Activated naive CD8-positive, alpha-beta T cell treated with anti-CD3 and anti-CD28 coated beads, Interleukin-2, amount 10 ng/mL, durations not matched to agents 7 days and 5 days (primary cell): Measurements from ENCODE around the gene NKX2-1. TPM values are rescaled to one million over a fixed set of nuclear protein-coding genes. Genes with fewer than 3 reads are reported as not detected.

Source experiments
- ATAC-seq: fragments of 150-1000 bp; cut with Tn5 transposase; one replicate; pipeline ENCODE4 v1.10.0; 2021; ENCODE audit warnings: low read depth, moderate library complexity
- POLR2A ChIA-PET: fragments of 350-600 bp; sonication (Branson Sonifier 250); formaldehyde crosslinking; loops from one replicate; lab custom pipeline; 2021; ENCODE audit warnings: antibody characterized with exemption; lab: Charles Lee
- DNase-seq: peaks from one replicate; pipeline ENCODE4 v3.0.0; 2021
- H3K27ac Mint-ChIP-seq: one replicate; pipeline ENCODE4 v1.8.0; 2022; ENCODE audit warnings: mild to moderate bottlenecking, mixed read lengths
- H3K27me3 Mint-ChIP-seq: one replicate; pipeline ENCODE4 v1.8.0; 2022; ENCODE audit warnings: mild to moderate bottlenecking, moderate library complexity, mixed read lengths
- H3K36me3 Mint-ChIP-seq: one replicate; pipeline ENCODE4 v1.8.0; 2021; ENCODE audit warnings: mild to moderate bottlenecking, mixed read lengths
- H3K4me1 Mint-ChIP-seq: one replicate; pipeline ENCODE4 v1.8.0; 2021; ENCODE audit warnings: mixed read lengths
- H3K4me3 Mint-ChIP-seq: one replicate; pipeline ENCODE4 v1.8.0; 2022; ENCODE audit warnings: mild to moderate bottlenecking, moderate library complexity, mixed read lengths
- H3K9me3 Mint-ChIP-seq: one replicate; pipeline ENCODE4 v1.8.0; 2021; ENCODE audit warnings: mixed read lengths
- total RNA-seq, 2 experiments: library from RNA; stranded (reverse); gene quantifications; one replicate each; pipeline ENCODE4 v1.2.3, GENCODE V29; 2021

The NKX2-1 gene
- total RNA-seq, 2 experiments from 2014 or later: not detected

DNA sequence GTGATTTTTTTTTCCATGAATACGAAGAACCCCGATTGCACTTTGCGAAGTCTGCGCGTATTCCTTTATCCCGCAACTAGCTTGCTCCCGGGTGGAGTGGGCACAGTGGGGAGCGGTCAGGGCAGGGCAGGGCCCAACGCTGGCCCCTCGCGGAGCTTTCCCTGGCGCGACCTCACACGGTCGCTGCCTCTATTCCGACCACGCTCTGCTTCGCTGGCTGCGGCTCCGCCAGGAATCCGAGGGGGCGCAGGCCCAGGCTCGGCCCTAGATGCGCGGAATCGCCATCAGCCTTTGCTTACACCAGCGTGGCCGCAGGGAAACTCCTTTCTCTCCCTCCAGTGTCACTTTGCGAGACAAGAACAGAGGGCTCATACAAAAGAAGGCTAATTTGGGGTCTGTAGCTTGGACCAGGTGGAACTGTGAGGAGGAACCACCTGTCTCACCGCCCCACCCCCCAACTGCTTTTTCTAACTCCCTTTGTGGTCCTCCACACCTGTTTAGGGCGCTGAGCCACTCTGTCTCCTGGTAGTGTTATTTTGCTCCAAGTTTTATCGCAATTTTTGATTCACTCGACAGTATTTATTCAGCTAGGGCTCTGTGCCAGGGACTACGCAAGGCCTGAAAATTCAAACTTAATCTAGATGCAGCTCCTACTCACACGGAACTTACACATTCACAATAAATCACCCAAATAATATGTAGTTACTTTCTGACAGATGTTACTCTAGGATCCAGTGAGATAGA, 3.1 kb upstream of the NKX2-1 start:
- H3K36me3 Mint-ChIP-seq: peaks cover 3% of the 10 kb centered on the region
- ATAC-seq (no peak), DNase-seq (no peak)
- peaks cover 8% of the 10 kb centered on the region for H3K9me3 Mint-ChIP-seq
- no peak overlapping the region for H3K4me3 Mint-ChIP-seq
- H3K4me1 Mint-ChIP-seq: peaks cover 5% of the 10 kb centered on the region
- POLR2A ChIA-PET: interaction anchor here (0.6 kb wide), 1 partner anchor 504 kb away, joined by 3 read pairs; no protein-coding TSS in a partner anchor
- H3K27me3 Mint-ChIP-seq: peaks cover 71% of the 10 kb centered on the region
- no peak overlapping the region for H3K27ac Mint-ChIP-seq

- Mint-ChIP-seq H3K4me3 (no peak overlapping the region), H3K9me3 (peaks cover 5% of the 10 kb centered on the region), H3K27me3 (peaks cover 70% of the 10 kb centered on the region), H3K4me1 (peaks cover 5% of the 10 kb centered on the region), H3K27ac (no peak overlapping the region), H3K36me3 (peaks cover 3% of the 10 kb centered on the region)
- ATAC-seq: no peak
- POLR2A ChIA-PET: interaction anchor here (0.6 kb wide), 1 partner anchor 503 kb away, joined by 3 read pairs; no protein-coding TSS in a partner anchor
- DNase-seq: no peak
These were observed 2.4 kb upstream of the NKX2-1 start for GRCh38 chr14:36522347-36522971.

DNA sequence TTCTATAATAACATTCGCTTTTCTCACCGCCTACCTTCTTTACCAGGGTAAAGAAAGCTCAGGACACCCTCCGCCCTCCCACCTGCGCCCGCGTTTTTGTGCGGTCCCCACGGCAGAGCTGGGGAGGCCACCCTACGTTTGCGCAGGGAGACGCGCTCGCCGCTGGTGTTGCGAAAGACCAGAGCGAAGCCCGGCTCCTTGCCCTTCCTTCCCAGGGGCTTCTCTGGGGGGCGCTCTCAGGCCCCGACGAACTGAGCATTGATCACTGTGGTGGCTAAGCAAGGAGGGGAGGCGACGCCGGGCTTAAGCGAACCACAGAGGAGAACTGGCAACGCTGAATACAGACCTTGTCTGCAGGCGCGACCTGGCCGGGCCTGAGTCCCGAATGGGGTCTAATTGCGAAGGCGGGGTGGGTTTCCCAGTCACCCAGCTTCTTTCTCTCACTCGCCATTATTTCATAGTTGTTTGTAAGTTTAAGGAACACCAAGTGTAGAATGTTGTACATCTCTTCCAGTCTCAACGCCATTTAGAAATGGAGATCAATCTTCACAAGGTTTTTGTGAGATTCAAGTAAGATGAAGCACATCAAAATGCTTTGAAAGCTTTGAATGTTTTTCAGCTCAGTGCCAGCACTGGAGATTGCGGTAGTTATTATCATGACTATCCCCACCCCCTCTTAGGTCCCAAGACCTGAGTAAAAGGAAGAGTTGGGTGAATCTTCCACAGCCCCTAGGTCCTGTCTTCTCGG, 1.7 kb upstream of the NKX2-1 start:
- peaks cover 5% of the 10 kb centered on the region for H3K4me1 Mint-ChIP-seq

GRCh38 chr14:36520601-36521525, 831 bp upstream of the NKX2-1 start:
- H3K27ac Mint-ChIP-seq: no peak overlapping the region
- H3K9me3 Mint-ChIP-seq: peaks cover 5% of the 10 kb centered on the region
- H3K4me1 Mint-ChIP-seq: peaks cover 6% of the 10 kb centered on the region
- peak; percentile 39 for DNase-seq
- peak overlapping the region; percentile 25 for H3K4me3 Mint-ChIP-seq
- peaks cover 3% of the 10 kb centered on the region for H3K36me3 Mint-ChIP-seq
- POLR2A ChIA-PET: no interaction called here
- no peak for ATAC-seq
- H3K27me3 Mint-ChIP-seq: peaks cover 74% of the 10 kb centered on the region

More for the DNA sequence above, 1.7 kb upstream of the NKX2-1 start:
- Mint-ChIP-seq H3K4me3 (no peak overlapping the region), H3K9me3 (peaks cover 5% of the 10 kb centered on the region), H3K36me3 (peaks cover 3% of the 10 kb centered on the region), H3K27me3 (peaks cover 70% of the 10 kb centered on the region), H3K27ac (no peak overlapping the region)
- POLR2A ChIA-PET: no interaction called here
- DNase-seq (no peak), ATAC-seq (no peak)

- H3K4me1 Mint-ChIP-seq: peaks cover 6% of the 10 kb centered on the region
- peak overlapping the region; percentile 64 for H3K4me3 Mint-ChIP-seq
- H3K9me3 Mint-ChIP-seq: peaks cover 5% of the 10 kb centered on the region
- peaks cover 76% of the 10 kb centered on the region for H3K27me3 Mint-ChIP-seq
- no peak for ATAC-seq
- POLR2A ChIA-PET: no interaction called here
- peak; percentile 39 for DNase-seq
- peak overlapping the region; percentile 56 for H3K27ac Mint-ChIP-seq
- peaks cover 3% of the 10 kb centered on the region for H3K36me3 Mint-ChIP-seq
These were observed 1.2 kb downstream of the NKX2-1 start for GRCh38 chr14:36518586-36519430.

DNA sequence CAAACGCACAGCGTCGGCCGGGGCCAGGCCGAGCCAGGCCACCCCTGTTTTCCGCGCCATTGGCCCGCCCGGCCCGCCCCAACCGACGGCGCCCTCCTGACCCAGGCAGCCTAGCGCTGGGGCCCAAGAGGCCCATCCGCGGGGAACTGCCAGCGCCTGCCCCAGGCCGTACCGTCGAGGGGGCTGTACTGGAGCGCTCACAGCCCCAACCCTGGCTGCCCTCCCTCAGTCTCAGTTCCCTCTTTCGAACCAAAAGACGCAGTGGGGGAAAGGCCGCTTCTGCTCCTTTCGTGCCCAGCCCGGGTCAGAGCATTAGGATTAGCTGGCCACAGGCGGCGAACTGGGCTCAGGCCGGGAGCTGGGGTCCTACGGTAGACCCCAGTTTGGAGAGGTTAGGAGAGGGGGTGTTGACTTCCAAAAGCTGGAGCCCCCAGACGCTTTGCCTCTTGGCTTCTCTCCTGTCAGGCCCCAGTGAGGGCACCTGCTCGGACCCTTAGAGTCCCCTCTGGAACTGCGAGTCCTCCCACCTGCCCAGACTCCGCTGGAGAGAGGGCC, 1.9 kb downstream of the NKX2-1 start:
- peaks cover 6% of the 10 kb centered on the region for H3K4me1 Mint-ChIP-seq
- POLR2A ChIA-PET: no interaction called here
- H3K9me3 Mint-ChIP-seq: peaks cover 3% of the 10 kb centered on the region
- no peak for ATAC-seq
- H3K27me3 Mint-ChIP-seq: peaks cover 76% of the 10 kb centered on the region
- H3K27ac Mint-ChIP-seq: no peak overlapping the region
- peaks cover 3% of the 10 kb centered on the region for H3K36me3 Mint-ChIP-seq
- H3K4me3 Mint-ChIP-seq: no peak overlapping the region
- DNase-seq: no peak

DNA sequence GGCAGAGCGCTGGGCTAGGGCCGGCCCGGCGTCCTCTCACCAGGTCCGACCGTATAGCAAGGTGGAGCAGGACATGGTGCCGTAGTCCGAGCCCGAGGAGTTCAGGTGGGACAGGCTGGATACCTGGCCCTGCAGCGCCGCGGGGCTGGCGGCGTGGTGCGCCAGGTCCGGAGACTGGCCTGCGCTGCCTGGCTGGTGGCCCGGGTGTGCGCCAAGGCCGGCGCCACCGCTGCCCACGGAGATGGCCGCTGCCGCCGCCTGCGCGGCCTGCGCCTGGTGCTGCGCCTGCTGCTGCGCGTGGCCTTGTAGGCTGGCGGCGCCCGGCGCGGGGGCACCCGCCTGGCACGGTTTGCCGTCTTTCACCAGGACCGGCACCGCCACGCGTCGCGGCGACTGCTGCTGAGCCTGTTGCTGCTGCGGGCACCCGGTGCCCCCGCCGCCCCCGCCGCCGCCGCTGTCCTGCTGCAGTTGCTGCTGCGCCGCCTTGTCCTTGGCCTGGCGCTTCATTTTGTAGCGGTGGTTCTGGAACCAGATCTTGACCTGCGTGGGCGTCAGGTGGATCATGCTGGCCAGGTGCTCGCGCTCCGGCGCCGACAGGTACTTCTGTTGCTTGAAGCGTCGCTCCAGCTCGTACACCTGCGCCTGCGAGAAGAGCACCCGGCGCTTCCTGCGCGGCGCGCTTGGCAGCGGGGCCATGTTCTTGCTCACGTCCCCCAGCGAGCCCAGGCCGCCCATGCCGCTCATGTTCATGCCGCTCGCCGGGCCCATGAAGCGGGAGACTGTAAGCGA, 2.6 kb downstream of the NKX2-1 start:
- Mint-ChIP-seq H3K4me3 (no peak overlapping the region), H3K4me1 (peaks cover 6% of the 10 kb centered on the region), H3K27me3 (peaks cover 76% of the 10 kb centered on the region), H3K27ac (no peak overlapping the region), H3K9me3 (peaks cover 3% of the 10 kb centered on the region), H3K36me3 (no peaks in the 10 kb centered on the region)
- DNase-seq (no peak), ATAC-seq (no peak)
- POLR2A ChIA-PET: no interaction called here

DNA sequence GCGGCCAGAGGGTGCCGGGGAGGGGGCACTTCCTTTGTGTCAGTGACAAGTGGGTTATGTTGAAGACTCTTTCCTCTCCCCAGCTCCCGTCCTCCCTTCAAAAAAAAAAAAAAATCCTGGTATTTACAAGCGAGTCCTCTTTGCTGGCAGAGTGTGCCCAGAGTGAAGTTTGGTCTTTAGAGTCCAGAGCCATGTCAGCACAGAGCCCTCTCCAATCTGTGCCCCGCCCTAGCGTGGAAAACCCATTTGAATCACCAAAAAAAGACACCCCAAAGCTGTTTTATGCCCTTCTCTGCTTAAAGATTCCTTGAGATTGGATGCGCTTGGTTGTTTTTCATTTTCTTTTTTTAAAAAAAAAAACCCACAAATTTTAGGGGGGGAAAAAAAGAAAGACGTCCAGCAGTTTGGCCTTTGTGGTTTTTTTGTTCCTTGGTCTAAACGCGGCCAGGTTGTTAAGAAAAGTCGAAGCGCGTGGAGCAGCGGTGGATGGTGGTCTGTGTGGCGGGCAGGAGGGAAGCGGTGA, 3.3 kb downstream of the NKX2-1 start:
- no peak overlapping the region for H3K4me3 Mint-ChIP-seq
- POLR2A ChIA-PET: no interaction called here

DNA sequence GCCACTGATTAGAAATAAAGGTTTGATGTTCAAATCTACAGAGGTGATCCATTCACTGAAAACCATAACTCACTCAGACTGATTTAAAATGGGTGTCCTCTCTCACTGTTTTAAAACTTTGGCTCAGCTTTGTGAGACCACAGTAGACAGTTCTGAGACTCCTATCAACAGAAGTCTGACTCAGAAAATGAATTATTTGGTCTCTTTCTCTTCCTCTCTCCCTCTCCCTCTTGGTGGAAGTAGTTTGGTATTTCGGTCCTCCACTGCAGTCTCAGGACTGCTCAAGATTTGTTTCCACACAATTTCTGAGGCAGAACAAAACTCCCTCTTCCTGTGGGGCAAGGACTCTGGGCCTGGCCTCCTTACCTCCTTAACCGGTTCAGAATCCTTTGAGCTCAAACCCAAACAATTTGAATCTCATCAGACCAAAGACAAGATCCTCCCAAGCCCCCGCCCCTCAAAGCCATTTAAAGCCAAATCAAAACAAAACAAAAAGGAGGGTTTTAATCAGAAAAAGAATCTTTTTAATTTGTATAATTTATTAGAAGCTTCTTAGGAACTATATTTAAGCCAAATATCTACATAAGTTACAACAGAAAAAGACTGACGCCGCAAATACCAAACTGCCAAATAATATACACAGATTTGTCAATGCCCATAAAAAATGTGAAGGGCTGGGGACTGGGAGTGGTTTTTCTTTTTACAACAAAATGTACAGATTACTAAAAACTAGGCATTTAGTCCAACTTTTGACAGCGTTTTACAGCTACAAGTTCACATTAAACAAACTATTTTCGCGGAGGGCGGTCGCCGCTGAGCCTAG, 3.9 kb downstream of the NKX2-1 start:
- H3K4me1 Mint-ChIP-seq: peaks cover 5% of the 10 kb centered on the region
- peaks cover 1% of the 10 kb centered on the region for H3K9me3 Mint-ChIP-seq
- H3K27me3 Mint-ChIP-seq: peaks cover 72% of the 10 kb centered on the region
- H3K36me3 Mint-ChIP-seq: no peaks in the 10 kb centered on the region
- peak overlapping the region; percentile 36 for H3K27ac Mint-ChIP-seq
- DNase-seq: no peak
- POLR2A ChIA-PET: no interaction called here
- H3K4me3 Mint-ChIP-seq: no peak overlapping the region
- no peak for ATAC-seq

More for the DNA sequence above, 3.3 kb downstream of the NKX2-1 start:
- no peaks in the 10 kb centered on the region for H3K36me3 Mint-ChIP-seq
- H3K9me3 Mint-ChIP-seq: peaks cover 1% of the 10 kb centered on the region
- ATAC-seq (no peak), DNase-seq (no peak)
- H3K4me1 Mint-ChIP-seq: peaks cover 5% of the 10 kb centered on the region
- H3K27me3 Mint-ChIP-seq: peaks cover 76% of the 10 kb centered on the region
- H3K27ac Mint-ChIP-seq: no peak overlapping the region

- Mint-ChIP-seq H3K27me3 (peaks cover 76% of the 10 kb centered on the region), H3K36me3 (no peaks in the 10 kb centered on the region), H3K27ac (no peak overlapping the region), H3K9me3 (peaks cover 1% of the 10 kb centered on the region), H3K4me1 (peaks cover 5% of the 10 kb centered on the region), H3K4me3 (no peak overlapping the region)
- ATAC-seq (no peak), DNase-seq (no peak)
- POLR2A ChIA-PET: no interaction called here
These were observed 4.9 kb downstream of the NKX2-1 start for GRCh38 chr14:36515105-36515593.
